Loucy (cell line): ENCODE results near the gene NRDE2.
"Not testable (repeated sequence)": the region's sequence is repeated elsewhere in the genome, so short reads cannot be mapped to it uniquely, and the experiment has no call there.

Source experiments
- H2AFZ ChIP-seq: fragments of 200-600 bp; sonication (generic); 2 replicates; pipeline ENCODE4 v1.6.0; 2016; ENCODE audit warnings: antibody characterized with exemption, mild to moderate bottlenecking, low read length, moderate library complexity
- H3F3A ChIP-seq: fragments of 200-600 bp; 2 replicates; pipeline ENCODE4 v1.6.0; 2016; ENCODE audit warnings: antibody characterized with exemption, low read depth, mild to moderate bottlenecking
- H3K27me3 ChIP-seq: fragments of 200-600 bp; sonication (generic); 2 replicates; pipeline ENCODE4 v1.6.1; 2014; ENCODE audit warnings: low read length, mild to moderate bottlenecking; ENCODE audit not compliant: insufficient read depth, poor library complexity, severe bottlenecking
- H3K36me3 ChIP-seq: fragments of 200-600 bp; sonication (generic); 2 replicates; pipeline ENCODE4 v1.6.1; 2016; ENCODE audit warnings: low read length; ENCODE audit not compliant: insufficient read depth
- H3K4me1 ChIP-seq: fragments of 200-600 bp; sonication (generic); 2 replicates; pipeline ENCODE4 v1.5.1; 2014; ENCODE audit warnings: low read length, mild to moderate bottlenecking; ENCODE audit not compliant: insufficient read depth, poor library complexity, severe bottlenecking
- H3K4me2 ChIP-seq: fragments of 200-600 bp; sonication (generic); 2 replicates; pipeline ENCODE4 v1.6.0; 2014; ENCODE audit warnings: antibody characterized with exemption, low read length, low read depth, mild to moderate bottlenecking; ENCODE audit not compliant: poor library complexity, severe bottlenecking
- H3K4me3 ChIP-seq: fragments of 200-600 bp; sonication (generic); 2 replicates; pipeline ENCODE4 v1.5.1; 2014; ENCODE audit warnings: low read length, mild to moderate bottlenecking, mixed read lengths; ENCODE audit not compliant: poor library complexity, severe bottlenecking
- H3K79me2 ChIP-seq: fragments of 200-600 bp; sonication (generic); 2 replicates; pipeline ENCODE4 v1.6.1; 2014; ENCODE audit warnings: low read length; ENCODE audit not compliant: insufficient read depth
- H3K9ac ChIP-seq: fragments of 200-600 bp; sonication (generic); 2 replicates; pipeline ENCODE4 v1.6.0; 2014; ENCODE audit warnings: mild to moderate bottlenecking, low read depth, low read length, moderate library complexity; ENCODE audit not compliant: poor library complexity, severe bottlenecking
- H3K9me2 ChIP-seq: fragments of 200-600 bp; sonication (generic); replicated peaks from 2 replicates; pipeline ENCODE4 v1.6.1; 2016; ENCODE audit warnings: low read depth, low read length, mixed read lengths
- H3K9me3 ChIP-seq: fragments of 200-600 bp; sonication (generic); 2 replicates; pipeline ENCODE4 v1.6.1; 2014; ENCODE audit warnings: mild to moderate bottlenecking, antibody characterized with exemption, low read length, low read depth; ENCODE audit not compliant: insufficient read depth
- H4K20me1 ChIP-seq: fragments of 200-600 bp; sonication (generic); 2 replicates; pipeline ENCODE4 v1.6.0; 2014; ENCODE audit warnings: antibody characterized with exemption, low read length, mild to moderate bottlenecking; ENCODE audit not compliant: insufficient read depth, poor library complexity, severe bottlenecking
- EZH2phosphoT487 ChIP-seq: fragments of 200-600 bp; IDR thresholded peaks from 2 replicates; pipeline ENCODE4 v1.6.1; 2018; ENCODE audit warnings: antibody characterized with exemption, mild to moderate bottlenecking, moderate library complexity, borderline replicate concordance
- TF ChIP-seq, protein P1 (sequence below): fragments of 200-600 bp; sonication (generic); conservative IDR thresholded peaks from 2 replicates; pipeline ENCODE4 v1.5.1; 2014; ENCODE audit warnings: mild to moderate bottlenecking, antibody characterized with exemption, low read length

Gene NRDE2

DNA sequence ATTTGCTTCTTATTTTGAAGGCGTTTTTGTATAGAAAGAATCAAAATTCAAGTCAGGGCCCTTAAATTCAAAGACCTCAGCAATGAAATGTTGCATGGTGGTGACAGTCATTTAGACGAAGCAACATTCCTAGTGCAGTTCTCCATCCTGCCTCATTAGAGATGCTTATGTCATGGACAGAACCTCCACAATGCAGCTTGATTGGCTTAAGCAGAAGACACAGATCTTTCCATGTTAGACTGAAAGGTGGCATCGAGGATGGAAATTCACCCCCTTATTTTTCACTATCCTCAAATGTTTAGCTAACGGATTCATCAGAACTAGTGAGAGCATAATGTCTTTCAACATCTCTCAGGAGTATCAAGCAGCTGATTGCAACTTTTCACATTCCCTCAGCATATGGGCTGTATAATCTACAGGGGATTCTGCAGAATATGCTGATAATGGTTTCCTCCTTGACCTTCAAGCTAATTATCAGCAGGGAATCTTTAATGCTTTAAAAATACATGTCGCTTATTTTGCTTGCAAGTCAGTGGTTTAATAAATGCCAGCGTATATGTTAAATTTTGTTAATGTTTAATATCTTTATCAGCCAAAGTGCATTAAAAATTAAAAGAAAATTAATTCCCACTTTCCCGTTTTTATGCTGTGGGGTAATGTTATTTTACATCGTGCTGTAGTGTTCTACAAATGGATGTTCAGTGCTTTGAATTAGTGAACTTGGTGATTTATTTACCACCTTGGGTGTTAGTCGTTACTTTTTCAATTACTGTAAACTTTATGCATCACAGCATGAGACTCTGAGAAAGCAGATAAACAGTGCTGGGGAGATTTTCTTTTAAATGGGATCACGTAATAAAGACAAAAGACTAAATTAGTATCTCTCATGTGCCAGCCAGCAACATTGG is 12.8 kb upstream of the NRDE2 start:
- H3K79me2 ChIP-seq: no peaks in the 10 kb centered on the region
- no peak overlapping the region for H3K9ac ChIP-seq
- no peak overlapping the region for H2AFZ ChIP-seq
- no peak overlapping the region for H3K4me3 ChIP-seq
- no peaks in the 10 kb centered on the region for H3K9me3 ChIP-seq
- no peaks in the 10 kb centered on the region for H3K4me1 ChIP-seq
- no peak overlapping the region for H3K4me2 ChIP-seq
- no peaks in the 10 kb centered on the region for H4K20me1 ChIP-seq
- H3K36me3 ChIP-seq: no peaks in the 10 kb centered on the region
- TF ChIP-seq, protein P1, sequence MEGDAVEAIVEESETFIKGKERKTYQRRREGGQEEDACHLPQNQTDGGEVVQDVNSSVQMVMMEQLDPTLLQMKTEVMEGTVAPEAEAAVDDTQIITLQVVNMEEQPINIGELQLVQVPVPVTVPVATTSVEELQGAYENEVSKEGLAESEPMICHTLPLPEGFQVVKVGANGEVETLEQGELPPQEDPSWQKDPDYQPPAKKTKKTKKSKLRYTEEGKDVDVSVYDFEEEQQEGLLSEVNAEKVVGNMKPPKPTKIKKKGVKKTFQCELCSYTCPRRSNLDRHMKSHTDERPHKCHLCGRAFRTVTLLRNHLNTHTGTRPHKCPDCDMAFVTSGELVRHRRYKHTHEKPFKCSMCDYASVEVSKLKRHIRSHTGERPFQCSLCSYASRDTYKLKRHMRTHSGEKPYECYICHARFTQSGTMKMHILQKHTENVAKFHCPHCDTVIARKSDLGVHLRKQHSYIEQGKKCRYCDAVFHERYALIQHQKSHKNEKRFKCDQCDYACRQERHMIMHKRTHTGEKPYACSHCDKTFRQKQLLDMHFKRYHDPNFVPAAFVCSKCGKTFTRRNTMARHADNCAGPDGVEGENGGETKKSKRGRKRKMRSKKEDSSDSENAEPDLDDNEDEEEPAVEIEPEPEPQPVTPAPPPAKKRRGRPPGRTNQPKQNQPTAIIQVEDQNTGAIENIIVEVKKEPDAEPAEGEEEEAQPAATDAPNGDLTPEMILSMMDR: no peak
- no peak for TF ChIP-seq EZH2phosphoT487
- H3K27me3 ChIP-seq: no peaks in the 10 kb centered on the region
- H3K9me2 ChIP-seq: no peaks in the 10 kb centered on the region
- H3F3A ChIP-seq: no peaks in the 10 kb centered on the region

DNA sequence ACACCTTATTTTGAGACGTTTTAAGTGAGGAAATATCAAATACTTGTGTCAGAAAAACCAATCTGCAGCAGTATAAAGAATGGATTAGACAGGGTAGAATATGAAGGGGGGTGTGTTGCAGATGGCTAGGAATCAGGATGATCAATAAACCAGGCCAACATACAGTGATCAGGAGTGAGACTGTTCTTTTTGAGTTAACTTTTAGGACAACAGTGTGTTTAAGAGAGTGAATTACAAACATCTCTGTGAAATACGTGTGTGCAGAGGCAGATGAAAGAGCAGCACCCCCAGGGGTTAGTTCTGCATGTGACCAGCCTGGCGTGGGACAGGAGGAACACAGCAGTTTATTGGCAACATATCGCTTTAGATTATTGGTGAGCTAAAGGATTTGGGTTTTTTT is 10.6 kb upstream of the NRDE2 start:
- no peak overlapping the region for H2AFZ ChIP-seq
- no peak overlapping the region for H3K9ac ChIP-seq
- H3K4me2 ChIP-seq: no peak overlapping the region
- no peaks in the 10 kb centered on the region for H4K20me1 ChIP-seq
- peaks cover 13% of the 10 kb centered on the region for H3K27me3 ChIP-seq
- H3F3A ChIP-seq: no peaks in the 10 kb centered on the region
- H3K4me3 ChIP-seq: no peak overlapping the region
- H3K4me1 ChIP-seq: no peaks in the 10 kb centered on the region
- TF ChIP-seq EZH2phosphoT487: no peak
- TF ChIP-seq, protein P1: no peak
- no peaks in the 10 kb centered on the region for H3K36me3 ChIP-seq
- H3K9me3 ChIP-seq: no peaks in the 10 kb centered on the region
- no peaks in the 10 kb centered on the region for H3K9me2 ChIP-seq
- no peaks in the 10 kb centered on the region for H3K79me2 ChIP-seq

DNA sequence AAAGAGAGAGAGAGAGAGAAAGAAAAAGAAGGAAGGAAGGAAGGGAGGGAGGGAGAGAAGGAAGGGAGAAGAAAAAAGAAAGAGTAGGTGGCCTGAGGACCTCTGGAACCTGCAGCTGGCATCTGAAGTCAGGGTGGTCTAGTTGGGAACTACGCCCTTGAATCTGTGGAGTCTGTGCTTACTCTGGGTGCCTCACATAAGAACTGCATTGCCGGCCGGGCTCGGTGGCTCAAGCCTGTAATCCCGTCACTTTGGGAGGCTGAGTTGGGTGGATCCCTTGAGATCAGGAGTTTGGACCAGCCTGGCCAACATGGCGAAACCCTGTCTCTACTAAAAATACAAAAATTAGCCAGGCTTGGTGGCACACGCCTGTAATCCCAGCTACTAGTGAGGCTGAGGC is 10.0 kb upstream of the NRDE2 start:
- no peaks in the 10 kb centered on the region for H3K9me2 ChIP-seq
- H3K9me3 ChIP-seq: no peaks in the 10 kb centered on the region
- H3K27me3 ChIP-seq: peaks cover 19% of the 10 kb centered on the region
- no peak overlapping the region for H3K9ac ChIP-seq
- no peaks in the 10 kb centered on the region for H4K20me1 ChIP-seq
- no peaks in the 10 kb centered on the region for H3F3A ChIP-seq
- no peaks in the 10 kb centered on the region for H3K36me3 ChIP-seq
- H3K79me2 ChIP-seq: no peaks in the 10 kb centered on the region
- H3K4me3 ChIP-seq: no peak overlapping the region
- H3K4me1 ChIP-seq: no peaks in the 10 kb centered on the region
- no peak overlapping the region for H3K4me2 ChIP-seq
- H2AFZ ChIP-seq: no peak overlapping the region
- no peak for TF ChIP-seq EZH2phosphoT487
- TF ChIP-seq, protein P1: no peak

DNA sequence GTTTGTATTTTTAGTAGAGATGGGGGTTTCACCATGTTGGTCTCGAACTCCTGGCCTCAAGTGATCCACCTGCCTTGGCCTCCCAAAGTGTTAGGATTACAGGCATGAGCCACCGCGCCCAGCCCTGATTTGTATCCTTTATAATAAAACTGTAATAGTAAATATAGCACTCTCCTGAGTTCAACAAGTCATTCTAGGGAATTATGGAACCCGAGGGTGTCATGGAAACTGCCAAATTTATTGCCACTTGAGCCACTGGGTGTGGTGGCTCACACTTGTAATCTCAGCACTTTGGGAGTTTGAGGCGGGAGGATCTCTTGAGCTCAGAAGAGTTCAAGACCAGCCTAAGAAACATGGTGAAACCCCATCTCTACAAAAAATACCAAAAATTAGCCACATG is 9.5 kb upstream of the NRDE2 start:
- H3K27me3 ChIP-seq: peaks cover 24% of the 10 kb centered on the region
- H2AFZ ChIP-seq, H4K20me1 ChIP-seq, H3F3A ChIP-seq, H3K9me2 ChIP-seq, H3K79me2 ChIP-seq, H3K4me2 ChIP-seq, H3K4me1 ChIP-seq, H3K9me3 ChIP-seq, H3K36me3 ChIP-seq, H3K4me3 ChIP-seq, H3K9ac ChIP-seq: not testable (repeated sequence)
